Measurements from ENCODE around the gene SKP1. TPM values are rescaled to one million over a fixed set of nuclear protein-coding genes. Genes with fewer than 3 reads are reported as not detected.
A peak's percentile ranks its signal among the peaks of the same experiment; 100 is the strongest.

SKP1 gene
- total and polyA plus RNA-seq, 9 of the 15 experiments (the other 6 are each of a cell fraction or from before 2014, with no cell fraction given): 301 to 2,109 (median 639) TPM

DNA sequence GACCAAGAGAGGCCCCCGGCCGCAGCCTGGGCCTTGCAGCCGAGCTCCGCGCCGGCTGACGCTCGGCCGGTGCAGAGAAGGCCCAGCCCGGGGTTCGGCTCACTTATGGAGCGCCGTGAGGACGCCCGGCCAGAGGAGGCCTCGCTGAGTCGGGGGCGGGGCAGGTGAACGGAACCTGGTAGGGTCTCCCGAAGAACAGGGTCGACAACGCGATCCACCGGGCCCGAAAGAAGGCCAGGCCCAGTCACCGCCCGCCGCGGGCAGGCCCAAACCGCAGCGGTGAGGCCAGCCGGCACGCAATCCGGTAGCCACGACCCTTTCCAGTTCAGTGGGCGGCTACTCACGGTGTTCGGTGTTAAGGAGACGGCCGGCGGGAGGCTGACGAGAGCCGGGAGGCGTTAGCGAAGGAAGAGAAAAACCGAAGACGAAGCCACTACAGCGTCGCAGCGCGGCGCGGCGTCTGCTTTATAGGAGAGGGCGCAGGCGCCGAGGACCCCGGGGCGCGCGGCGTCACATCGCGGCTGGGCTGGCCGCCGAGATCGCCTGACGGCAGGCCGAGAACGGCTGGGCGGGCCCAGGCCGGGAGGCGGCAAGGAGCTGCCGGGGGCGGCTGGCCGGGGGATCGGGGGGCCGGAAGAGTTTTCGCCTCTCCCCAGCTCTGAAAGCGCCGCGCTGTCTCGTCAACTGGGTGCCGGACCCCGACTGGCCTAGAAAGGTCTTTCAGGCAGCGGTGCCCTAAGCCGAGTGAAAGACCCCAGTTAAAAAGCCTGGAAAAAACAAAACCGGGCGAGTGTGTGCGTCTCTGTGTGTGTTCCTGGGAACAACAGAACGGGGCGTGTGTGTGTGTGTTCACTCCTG is at the start of gene SKP1 (continued):
- TF ChIP-seq, protein P1, sequence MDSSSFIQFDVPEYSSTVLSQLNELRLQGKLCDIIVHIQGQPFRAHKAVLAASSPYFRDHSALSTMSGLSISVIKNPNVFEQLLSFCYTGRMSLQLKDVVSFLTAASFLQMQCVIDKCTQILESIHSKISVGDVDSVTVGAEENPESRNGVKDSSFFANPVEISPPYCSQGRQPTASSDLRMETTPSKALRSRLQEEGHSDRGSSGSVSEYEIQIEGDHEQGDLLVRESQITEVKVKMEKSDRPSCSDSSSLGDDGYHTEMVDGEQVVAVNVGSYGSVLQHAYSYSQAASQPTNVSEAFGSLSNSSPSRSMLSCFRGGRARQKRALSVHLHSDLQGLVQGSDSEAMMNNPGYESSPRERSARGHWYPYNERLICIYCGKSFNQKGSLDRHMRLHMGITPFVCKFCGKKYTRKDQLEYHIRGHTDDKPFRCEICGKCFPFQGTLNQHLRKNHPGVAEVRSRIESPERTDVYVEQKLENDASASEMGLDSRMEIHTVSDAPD (CRISPR knock-in tag; IDR thresholded peaks at IDR 0.05): no peak
- TF ChIP-seq ZNF696 (CRISPR knock-in tag; conservative IDR thresholded peaks at IDR 0.05) (no peak), HMG20A (CRISPR knock-in tag; conservative IDR thresholded peaks at IDR 0.05) (no peak), DPF2 (IDR thresholded peaks at IDR 0.05) (peak; percentile 13; the same call in 1 of the 2 replicates), TAF9B (IDR thresholded peaks at IDR 0.05; ENCODE audit: partially characterized antibody) (peak; percentile 80), ZFPM2 (CRISPR knock-in tag; IDR thresholded peaks at IDR 0.05) (no peak)
- TF ChIP-seq, protein P2, sequence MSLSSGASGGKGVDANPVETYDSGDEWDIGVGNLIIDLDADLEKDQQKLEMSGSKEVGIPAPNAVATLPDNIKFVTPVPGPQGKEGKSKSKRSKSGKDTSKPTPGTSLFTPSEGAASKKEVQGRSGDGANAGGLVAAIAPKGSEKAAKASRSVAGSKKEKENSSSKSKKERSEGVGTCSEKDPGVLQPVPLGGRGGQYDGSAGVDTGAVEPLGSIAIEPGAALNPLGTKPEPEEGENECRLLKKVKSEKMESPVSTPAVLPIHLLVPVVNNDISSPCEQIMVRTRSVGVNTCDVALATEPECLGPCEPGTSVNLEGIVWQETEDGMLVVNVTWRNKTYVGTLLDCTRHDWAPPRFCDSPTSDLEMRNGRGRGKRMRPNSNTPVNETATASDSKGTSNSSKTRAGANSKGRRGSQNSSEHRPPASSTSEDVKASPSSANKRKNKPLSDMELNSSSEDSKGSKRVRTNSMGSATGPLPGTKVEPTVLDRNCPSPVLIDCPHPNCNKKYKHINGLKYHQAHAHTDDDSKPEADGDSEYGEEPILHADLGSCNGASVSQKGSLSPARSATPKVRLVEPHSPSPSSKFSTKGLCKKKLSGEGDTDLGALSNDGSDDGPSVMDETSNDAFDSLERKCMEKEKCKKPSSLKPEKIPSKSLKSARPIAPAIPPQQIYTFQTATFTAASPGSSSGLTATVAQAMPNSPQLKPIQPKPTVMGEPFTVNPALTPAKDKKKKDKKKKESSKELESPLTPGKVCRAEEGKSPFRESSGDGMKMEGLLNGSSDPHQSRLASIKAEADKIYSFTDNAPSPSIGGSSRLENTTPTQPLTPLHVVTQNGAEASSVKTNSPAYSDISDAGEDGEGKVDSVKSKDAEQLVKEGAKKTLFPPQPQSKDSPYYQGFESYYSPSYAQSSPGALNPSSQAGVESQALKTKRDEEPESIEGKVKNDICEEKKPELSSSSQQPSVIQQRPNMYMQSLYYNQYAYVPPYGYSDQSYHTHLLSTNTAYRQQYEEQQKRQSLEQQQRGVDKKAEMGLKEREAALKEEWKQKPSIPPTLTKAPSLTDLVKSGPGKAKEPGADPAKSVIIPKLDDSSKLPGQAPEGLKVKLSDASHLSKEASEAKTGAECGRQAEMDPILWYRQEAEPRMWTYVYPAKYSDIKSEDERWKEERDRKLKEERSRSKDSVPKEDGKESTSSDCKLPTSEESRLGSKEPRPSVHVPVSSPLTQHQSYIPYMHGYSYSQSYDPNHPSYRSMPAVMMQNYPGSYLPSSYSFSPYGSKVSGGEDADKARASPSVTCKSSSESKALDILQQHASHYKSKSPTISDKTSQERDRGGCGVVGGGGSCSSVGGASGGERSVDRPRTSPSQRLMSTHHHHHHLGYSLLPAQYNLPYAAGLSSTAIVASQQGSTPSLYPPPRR (CRISPR knock-in tag; IDR thresholded peaks at IDR 0.05; ENCODE audit: borderline replicate concordance): peak; percentile 96
- TF ChIP-seq, protein P3, sequence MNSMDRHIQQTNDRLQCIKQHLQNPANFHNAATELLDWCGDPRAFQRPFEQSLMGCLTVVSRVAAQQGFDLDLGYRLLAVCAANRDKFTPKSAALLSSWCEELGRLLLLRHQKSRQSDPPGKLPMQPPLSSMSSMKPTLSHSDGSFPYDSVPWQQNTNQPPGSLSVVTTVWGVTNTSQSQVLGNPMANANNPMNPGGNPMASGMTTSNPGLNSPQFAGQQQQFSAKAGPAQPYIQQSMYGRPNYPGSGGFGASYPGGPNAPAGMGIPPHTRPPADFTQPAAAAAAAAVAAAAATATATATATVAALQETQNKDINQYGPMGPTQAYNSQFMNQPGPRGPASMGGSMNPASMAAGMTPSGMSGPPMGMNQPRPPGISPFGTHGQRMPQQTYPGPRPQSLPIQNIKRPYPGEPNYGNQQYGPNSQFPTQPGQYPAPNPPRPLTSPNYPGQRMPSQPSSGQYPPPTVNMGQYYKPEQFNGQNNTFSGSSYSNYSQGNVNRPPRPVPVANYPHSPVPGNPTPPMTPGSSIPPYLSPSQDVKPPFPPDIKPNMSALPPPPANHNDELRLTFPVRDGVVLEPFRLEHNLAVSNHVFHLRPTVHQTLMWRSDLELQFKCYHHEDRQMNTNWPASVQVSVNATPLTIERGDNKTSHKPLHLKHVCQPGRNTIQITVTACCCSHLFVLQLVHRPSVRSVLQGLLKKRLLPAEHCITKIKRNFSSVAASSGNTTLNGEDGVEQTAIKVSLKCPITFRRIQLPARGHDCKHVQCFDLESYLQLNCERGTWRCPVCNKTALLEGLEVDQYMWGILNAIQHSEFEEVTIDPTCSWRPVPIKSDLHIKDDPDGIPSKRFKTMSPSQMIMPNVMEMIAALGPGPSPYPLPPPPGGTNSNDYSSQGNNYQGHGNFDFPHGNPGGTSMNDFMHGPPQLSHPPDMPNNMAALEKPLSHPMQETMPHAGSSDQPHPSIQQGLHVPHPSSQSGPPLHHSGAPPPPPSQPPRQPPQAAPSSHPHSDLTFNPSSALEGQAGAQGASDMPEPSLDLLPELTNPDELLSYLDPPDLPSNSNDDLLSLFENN (IDR thresholded peaks at IDR 0.05; ENCODE audit: low read depth in 2 of 2, low read length in 2 of 2): peak in 1 of 2 experiments; percentile 87; a peak in 2 of 4 replicates
- TF ChIP-seq, protein P4, sequence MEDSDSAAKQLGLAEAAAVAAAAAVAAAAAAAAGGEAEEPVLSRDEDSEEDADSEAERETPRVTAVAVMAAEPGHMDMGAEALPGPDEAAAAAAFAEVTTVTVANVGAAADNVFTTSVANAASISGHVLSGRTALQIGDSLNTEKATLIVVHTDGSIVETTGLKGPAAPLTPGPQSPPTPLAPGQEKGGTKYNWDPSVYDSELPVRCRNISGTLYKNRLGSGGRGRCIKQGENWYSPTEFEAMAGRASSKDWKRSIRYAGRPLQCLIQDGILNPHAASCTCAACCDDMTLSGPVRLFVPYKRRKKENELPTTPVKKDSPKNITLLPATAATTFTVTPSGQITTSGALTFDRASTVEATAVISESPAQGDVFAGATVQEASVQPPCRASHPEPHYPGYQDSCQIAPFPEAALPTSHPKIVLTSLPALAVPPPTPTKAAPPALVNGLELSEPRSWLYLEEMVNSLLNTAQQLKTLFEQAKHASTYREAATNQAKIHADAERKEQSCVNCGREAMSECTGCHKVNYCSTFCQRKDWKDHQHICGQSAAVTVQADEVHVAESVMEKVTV (CRISPR knock-in tag; IDR thresholded peaks at IDR 0.05): no peak
- TF ChIP-seq, protein P5, sequence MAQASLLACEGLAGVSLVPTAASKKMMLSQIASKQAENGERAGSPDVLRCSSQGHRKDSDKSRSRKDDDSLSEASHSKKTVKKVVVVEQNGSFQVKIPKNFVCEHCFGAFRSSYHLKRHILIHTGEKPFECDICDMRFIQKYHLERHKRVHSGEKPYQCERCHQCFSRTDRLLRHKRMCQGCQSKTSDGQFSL (CRISPR knock-in tag; IDR thresholded peaks at IDR 0.05): no peak; the same call in 1 of the 2 replicates
- TF ChIP-seq, protein P5 (tag; IDR thresholded peaks at IDR 0.05): peak in 1 of 2 experiments; percentile 68; a peak in 2 of 4 replicates

Measured in K562 (cell line).